ENCODE results near the gene U2SURP.
"Not testable (repeated sequence)": the region's sequence is repeated elsewhere in the genome, so short reads cannot be mapped to it uniquely, and the experiment has no call there.

Gene U2SURP

GRCh38 chr3:143004823-143005222, 3.5 kb downstream of the U2SURP start:
- Histone ChIP-seq H3K4me3 (ENCODE audit: low read length) (no peak overlapping the region), H3K9me3 (ENCODE audit: low read length) (no peaks in the 10 kb centered on the region), H2AFZ (ENCODE audit: low read depth, low read length) (no peak overlapping the region), H3K27me3 (ENCODE audit: insufficient read depth, low read length) (no peaks in the 10 kb centered on the region), H3K4me1 (ENCODE audit: insufficient read depth, low read length) (peaks cover 8% of the 10 kb centered on the region), H3K36me3 (ENCODE audit: insufficient read depth, low read length) (no peaks in the 10 kb centered on the region)

GRCh38 chr3:143010024-143010423, 8.7 kb downstream of the U2SURP start:
- no peak overlapping the region for H3K4me3 ChIP-seq (ENCODE audit: low read length)

GRCh38 chr3:143011705-143012104, 10.3 kb downstream of the U2SURP start:
- no peak overlapping the region for H3K4me3 ChIP-seq (ENCODE audit: low read length)
- no peaks in the 10 kb centered on the region for H3K27me3 ChIP-seq (ENCODE audit: insufficient read depth, low read length)
- no peak overlapping the region for H2AFZ ChIP-seq (ENCODE audit: low read depth, low read length)
- H3K9me3 ChIP-seq (ENCODE audit: low read length): no peaks in the 10 kb centered on the region
- peaks cover 23% of the 10 kb centered on the region for H3K36me3 ChIP-seq (ENCODE audit: insufficient read depth, low read length)
- no peaks in the 10 kb centered on the region for H3K4me1 ChIP-seq (ENCODE audit: insufficient read depth, low read length)

More at GRCh38 chr3:143010024-143010423, 8.7 kb downstream of the U2SURP start:
- Histone ChIP-seq H3K36me3 (ENCODE audit: insufficient read depth, low read length) (peaks cover 22% of the 10 kb centered on the region), H3K27me3 (ENCODE audit: insufficient read depth, low read length) (no peaks in the 10 kb centered on the region), H2AFZ (ENCODE audit: low read depth, low read length) (no peak overlapping the region), H3K4me1 (ENCODE audit: insufficient read depth, low read length) (no peaks in the 10 kb centered on the region), H3K9me3 (ENCODE audit: low read length) (no peaks in the 10 kb centered on the region)

- peaks cover 53% of the 10 kb centered on the region for H3K36me3 ChIP-seq (ENCODE audit: insufficient read depth, low read length)
- peaks cover 5% of the 10 kb centered on the region for H3K9me3 ChIP-seq (ENCODE audit: low read length)
- no peak overlapping the region for H2AFZ ChIP-seq (ENCODE audit: low read depth, low read length)
These were observed 13.6 kb downstream of the U2SURP start for GRCh38 chr3:143014921-143015320.

GRCh38 chr3:143016321-143016972, 15.1 kb downstream of the U2SURP start:
- peaks cover 68% of the 10 kb centered on the region for H3K36me3 ChIP-seq (ENCODE audit: insufficient read depth, low read length)
- H3K4me1 ChIP-seq (ENCODE audit: insufficient read depth, low read length): no peaks in the 10 kb centered on the region
- no peaks in the 10 kb centered on the region for H3K27me3 ChIP-seq (ENCODE audit: insufficient read depth, low read length)
- no peak overlapping the region for H3K4me3 ChIP-seq (ENCODE audit: low read length)
- H3K9me3 ChIP-seq (ENCODE audit: low read length): peaks cover 5% of the 10 kb centered on the region
- no peak overlapping the region for H2AFZ ChIP-seq (ENCODE audit: low read depth, low read length)

More at GRCh38 chr3:143014921-143015320, 13.6 kb downstream of the U2SURP start:
- H3K27me3 ChIP-seq (ENCODE audit: insufficient read depth, low read length): no peaks in the 10 kb centered on the region
- H3K4me1 ChIP-seq (ENCODE audit: insufficient read depth, low read length): no peaks in the 10 kb centered on the region
- H3K4me3 ChIP-seq (ENCODE audit: low read length): no peak overlapping the region

GRCh38 chr3:143024351-143024960, 23.1 kb downstream of the U2SURP start:
- Histone ChIP-seq H3K36me3 (ENCODE audit: insufficient read depth, low read length) (peaks cover 88% of the 10 kb centered on the region), H3K27me3 (ENCODE audit: insufficient read depth, low read length) (no peaks in the 10 kb centered on the region)

GRCh38 chr3:143031327-143031726, 30.0 kb downstream of the U2SURP start:
- Histone ChIP-seq H3K4me1 (ENCODE audit: insufficient read depth, low read length) (no peaks in the 10 kb centered on the region), H3K27me3 (ENCODE audit: insufficient read depth, low read length) (no peaks in the 10 kb centered on the region), H3K9me3 (ENCODE audit: low read length) (peaks cover 7% of the 10 kb centered on the region), H3K36me3 (ENCODE audit: insufficient read depth, low read length) (peaks cover 89% of the 10 kb centered on the region), H2AFZ (ENCODE audit: low read depth, low read length) (no peak overlapping the region), H3K4me3 (ENCODE audit: low read length) (no peak overlapping the region)

More at GRCh38 chr3:143024351-143024960, 23.1 kb downstream of the U2SURP start:
- Histone ChIP-seq H3K9me3 (ENCODE audit: low read length) (peaks cover 5% of the 10 kb centered on the region), H2AFZ (ENCODE audit: low read depth, low read length) (no peak overlapping the region), H3K4me3 (ENCODE audit: low read length) (no peak overlapping the region), H3K4me1 (ENCODE audit: insufficient read depth, low read length) (peaks cover 18% of the 10 kb centered on the region)

- H3K27me3 ChIP-seq (ENCODE audit: insufficient read depth, low read length); H3K4me1 ChIP-seq (ENCODE audit: insufficient read depth, low read length); H3K4me3 ChIP-seq (ENCODE audit: low read length); H2AFZ ChIP-seq (ENCODE audit: low read depth, low read length); H3K9me3 ChIP-seq (ENCODE audit: low read length): not testable (repeated sequence)
- H3K36me3 ChIP-seq (ENCODE audit: insufficient read depth, low read length): peaks cover 90% of the 10 kb centered on the region
These were observed 30.5 kb downstream of the U2SURP start for GRCh38 chr3:143031796-143032387.

- Histone ChIP-seq H3K4me3 (ENCODE audit: low read length) (no peak overlapping the region), H3K4me1 (ENCODE audit: insufficient read depth, low read length) (no peaks in the 10 kb centered on the region), H3K9me3 (ENCODE audit: low read length) (no peaks in the 10 kb centered on the region), H2AFZ (ENCODE audit: low read depth, low read length) (no peak overlapping the region), H3K36me3 (ENCODE audit: insufficient read depth, low read length) (peaks cover 84% of the 10 kb centered on the region), H3K27me3 (ENCODE audit: insufficient read depth, low read length) (no peaks in the 10 kb centered on the region)
These were observed 34.3 kb downstream of the U2SURP start for GRCh38 chr3:143035466-143036211.

GRCh38 chr3:143036557-143036956, 35.2 kb downstream of the U2SURP start:
- H3K9me3 ChIP-seq (ENCODE audit: low read length): no peaks in the 10 kb centered on the region
- H3K4me1 ChIP-seq (ENCODE audit: insufficient read depth, low read length): no peaks in the 10 kb centered on the region
- H3K4me3 ChIP-seq (ENCODE audit: low read length): no peak overlapping the region
- H3K27me3 ChIP-seq (ENCODE audit: insufficient read depth, low read length): no peaks in the 10 kb centered on the region
- peaks cover 76% of the 10 kb centered on the region for H3K36me3 ChIP-seq (ENCODE audit: insufficient read depth, low read length)
- no peak overlapping the region for H2AFZ ChIP-seq (ENCODE audit: low read depth, low read length)

GRCh38 chr3:143037867-143038266, 36.5 kb downstream of the U2SURP start:
- no peaks in the 10 kb centered on the region for H3K27me3 ChIP-seq (ENCODE audit: insufficient read depth, low read length)

GRCh38 chr3:143040261-143040879, 39.0 kb downstream of the U2SURP start:
- Histone ChIP-seq H3K27me3 (ENCODE audit: insufficient read depth, low read length) (no peaks in the 10 kb centered on the region), H3K4me3 (ENCODE audit: low read length) (no peak overlapping the region), H3K36me3 (ENCODE audit: insufficient read depth, low read length) (peaks cover 72% of the 10 kb centered on the region), H3K4me1 (ENCODE audit: insufficient read depth, low read length) (no peaks in the 10 kb centered on the region), H3K9me3 (ENCODE audit: low read length) (peaks cover 3% of the 10 kb centered on the region), H2AFZ (ENCODE audit: low read depth, low read length) (no peak overlapping the region)

More at GRCh38 chr3:143037867-143038266, 36.5 kb downstream of the U2SURP start:
- H3K36me3 ChIP-seq (ENCODE audit: insufficient read depth, low read length): peaks cover 71% of the 10 kb centered on the region
- no peaks in the 10 kb centered on the region for H3K4me1 ChIP-seq (ENCODE audit: insufficient read depth, low read length)
- no peaks in the 10 kb centered on the region for H3K9me3 ChIP-seq (ENCODE audit: low read length)
- H2AFZ ChIP-seq (ENCODE audit: low read depth, low read length): no peak overlapping the region
- no peak overlapping the region for H3K4me3 ChIP-seq (ENCODE audit: low read length)
